ENCODE data around the gene DMC1.

DNA sequence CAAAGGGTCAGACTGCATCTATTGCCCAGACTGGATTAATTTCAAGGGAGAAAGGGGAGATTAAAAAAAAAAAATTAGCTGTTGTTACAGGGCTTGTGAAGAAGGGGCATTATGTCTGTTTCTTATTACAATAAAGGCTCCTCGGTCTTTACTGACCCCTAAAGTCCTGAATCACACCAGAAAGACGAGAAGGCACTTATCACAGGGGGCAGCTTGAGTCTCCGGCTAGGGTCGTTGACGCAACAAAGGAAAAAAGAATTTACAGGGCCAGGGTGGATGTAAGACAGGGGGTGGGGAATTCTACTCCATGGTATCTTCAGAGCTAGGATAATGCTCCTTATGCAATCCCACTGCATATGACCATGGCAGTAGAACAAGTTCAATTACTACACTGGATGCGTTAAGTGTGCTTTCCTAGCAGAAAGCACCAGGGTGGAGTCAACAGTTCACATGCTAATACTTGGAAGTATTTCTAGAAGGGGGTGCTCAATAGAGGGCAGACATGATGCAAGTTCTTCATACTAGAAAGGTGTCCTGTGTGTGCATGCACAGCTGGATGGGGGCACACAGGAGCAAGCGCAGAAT, 80.3 kb downstream of the DMC1 start:
- TF ChIP-seq POLR2AphosphoS5 (IDR thresholded peaks at IDR 0.05; ENCODE audit: borderline replicate concordance, low read depth, low read length), result no peak
- TF ChIP-seq EZH2 (IDR thresholded peaks at IDR 0.05), result no peak
- TF ChIP-seq FOXP2 (optimal IDR thresholded peaks at IDR 0.05; ENCODE audit: control extremely low read depth, extremely low read length, insufficient read depth), result no peak

Data from SK-N-MC (cell line).